OCI-LY3 (cell line): Measurements from ENCODE around the gene TLR7.

Experiments
- H2AFZ ChIP-seq: fragments of 200-600, 300-600 bp; shearing (Covaris generic); 2 replicates; pipeline ENCODE4 v1.6.0; 2014; ENCODE audit warnings: antibody characterized with exemption, low read depth, low read length
- H3K27ac ChIP-seq: fragments of 200-600, 300-600 bp; sonication (generic); 2 replicates; pipeline ENCODE4 v1.5.1; 2014; ENCODE audit warnings: mild to moderate bottlenecking, low read length, moderate library complexity, mixed read lengths
- H3K27me3 ChIP-seq: fragments of 200-600, 300-600 bp; sonication (generic); 2 replicates; pipeline ENCODE4 v1.6.1; 2014; ENCODE audit warnings: low read depth, low read length, mixed read lengths
- H3K36me3 ChIP-seq: fragments of 200-600, 300-600 bp; sonication (generic); replicated peaks from 2 replicates; pipeline ENCODE3; 2014; ENCODE audit warnings: low read depth, low read length, mixed read lengths
- H3K4me1 ChIP-seq: fragments of 300-600, 200-600 bp; sonication (generic); 2 replicates; pipeline ENCODE4 v1.6.1; 2014; ENCODE audit warnings: low read length, mixed read lengths
- H3K4me2 ChIP-seq: fragments of 200-600, 300-600 bp; sonication (generic); 2 replicates; pipeline ENCODE4 v1.6.1; 2014; ENCODE audit warnings: low read length, mixed read lengths
- H3K4me3 ChIP-seq: fragments of 300-600, 200-600 bp; sonication (generic); 2 replicates; pipeline ENCODE4 v1.5.1; 2014; ENCODE audit warnings: antibody characterized with exemption, mild to moderate bottlenecking, low read length, moderate library complexity
- H3K79me2 ChIP-seq: fragments of 300-600, 200-600 bp; shearing (Covaris generic); 2 replicates; pipeline ENCODE4 v1.6.1; 2014; ENCODE audit warnings: mild to moderate bottlenecking, low read length, mixed read lengths
- H3K9ac ChIP-seq: fragments of 300-600, 200-600 bp; shearing (Covaris generic); 2 replicates; pipeline ENCODE4 v1.6.0; 2014; ENCODE audit warnings: mild to moderate bottlenecking, low read length, moderate library complexity
- H3K9me3 ChIP-seq: fragments of 200-600, 300-600 bp; shearing (Covaris generic); 2 replicates; pipeline ENCODE4 v1.6.1; 2014; ENCODE audit warnings: low read length, mixed read lengths; ENCODE audit not compliant: insufficient read depth
- H4K20me1 ChIP-seq: fragments of 200-600, 300-600 bp; sonication (generic); 2 replicates; pipeline ENCODE4 v1.6.1; 2016; ENCODE audit warnings: low read length, mixed read lengths; ENCODE audit not compliant: insufficient read depth
- EZH2phosphoT487 ChIP-seq: fragments of 200-600 bp; shearing (Covaris generic); IDR thresholded peaks from 2 replicates; pipeline ENCODE4 v1.6.1; 2018; ENCODE audit warnings: antibody characterized with exemption, mixed run types, low read depth
- TF ChIP-seq, protein P1 (sequence below): fragments of 200-600, 300-600 bp; sonication (generic); IDR thresholded peaks from 2 replicates; pipeline ENCODE4 v1.5.1; 2014; ENCODE audit warnings: antibody characterized with exemption, low read length, low read depth

TLR7 gene

DNA sequence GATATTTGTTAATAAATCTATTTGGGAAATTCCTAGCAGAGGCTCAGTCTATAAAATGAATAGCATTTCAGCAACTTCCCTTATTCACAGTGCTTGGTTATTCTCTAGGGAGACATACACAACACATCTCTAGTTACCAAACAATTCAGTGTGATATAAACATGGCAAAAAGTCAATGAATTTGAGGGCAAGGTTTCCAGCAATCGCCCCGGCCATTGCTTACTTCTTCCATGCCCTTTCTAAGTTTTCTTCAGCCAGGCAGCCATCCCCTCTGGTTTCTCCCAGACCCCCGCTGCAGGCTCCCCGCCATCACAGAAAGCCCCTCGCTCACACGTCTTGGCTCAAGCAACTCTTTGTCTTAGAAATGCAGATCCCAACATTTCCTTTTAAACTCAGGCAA, 4.4 kb downstream of the TLR7 start:
- TF ChIP-seq EZH2phosphoT487: no peak
- TF ChIP-seq, protein P1, sequence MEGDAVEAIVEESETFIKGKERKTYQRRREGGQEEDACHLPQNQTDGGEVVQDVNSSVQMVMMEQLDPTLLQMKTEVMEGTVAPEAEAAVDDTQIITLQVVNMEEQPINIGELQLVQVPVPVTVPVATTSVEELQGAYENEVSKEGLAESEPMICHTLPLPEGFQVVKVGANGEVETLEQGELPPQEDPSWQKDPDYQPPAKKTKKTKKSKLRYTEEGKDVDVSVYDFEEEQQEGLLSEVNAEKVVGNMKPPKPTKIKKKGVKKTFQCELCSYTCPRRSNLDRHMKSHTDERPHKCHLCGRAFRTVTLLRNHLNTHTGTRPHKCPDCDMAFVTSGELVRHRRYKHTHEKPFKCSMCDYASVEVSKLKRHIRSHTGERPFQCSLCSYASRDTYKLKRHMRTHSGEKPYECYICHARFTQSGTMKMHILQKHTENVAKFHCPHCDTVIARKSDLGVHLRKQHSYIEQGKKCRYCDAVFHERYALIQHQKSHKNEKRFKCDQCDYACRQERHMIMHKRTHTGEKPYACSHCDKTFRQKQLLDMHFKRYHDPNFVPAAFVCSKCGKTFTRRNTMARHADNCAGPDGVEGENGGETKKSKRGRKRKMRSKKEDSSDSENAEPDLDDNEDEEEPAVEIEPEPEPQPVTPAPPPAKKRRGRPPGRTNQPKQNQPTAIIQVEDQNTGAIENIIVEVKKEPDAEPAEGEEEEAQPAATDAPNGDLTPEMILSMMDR: no peak
- peaks cover 39% of the 10 kb centered on the region for H3K4me1 ChIP-seq
- no peaks in the 10 kb centered on the region for H3K27me3 ChIP-seq
- H3K9ac ChIP-seq: no peak overlapping the region
- no peak overlapping the region for H3K4me3 ChIP-seq
- H3K79me2 ChIP-seq: no peaks in the 10 kb centered on the region
- no peaks in the 10 kb centered on the region for H4K20me1 ChIP-seq
- H2AFZ ChIP-seq: no peak overlapping the region
- no peak overlapping the region for H3K27ac ChIP-seq
- no peaks in the 10 kb centered on the region for H3K9me3 ChIP-seq
- H3K36me3 ChIP-seq: no peaks in the 10 kb centered on the region
- H3K4me2 ChIP-seq: no peak overlapping the region

DNA sequence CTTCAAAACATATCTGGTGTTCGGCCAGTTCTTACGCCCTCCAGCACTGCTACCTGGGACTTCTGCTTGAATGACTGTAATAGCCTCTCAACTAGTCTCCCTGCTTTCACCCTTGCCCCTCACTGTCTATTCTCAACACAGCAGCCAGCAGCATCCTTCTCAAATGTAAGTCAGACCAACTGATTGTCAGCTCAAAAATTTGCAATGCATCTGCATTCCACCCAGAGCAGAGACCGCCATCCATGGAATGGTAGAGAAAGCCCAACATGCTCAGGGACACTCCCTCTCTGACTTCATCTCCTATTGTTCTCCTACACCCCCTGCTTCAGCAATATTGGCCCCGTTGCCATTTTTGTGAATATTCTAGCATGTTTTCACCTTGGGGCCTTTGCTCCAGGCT, 5.9 kb downstream of the TLR7 start:
- H3K4me3 ChIP-seq: no peak overlapping the region
- no peak overlapping the region for H3K4me2 ChIP-seq
- no peak overlapping the region for H3K27ac ChIP-seq
- H2AFZ ChIP-seq: no peak overlapping the region
- H3K9ac ChIP-seq: no peak overlapping the region
- H3K36me3 ChIP-seq: no peaks in the 10 kb centered on the region
- peaks cover 25% of the 10 kb centered on the region for H3K4me1 ChIP-seq
- H3K27me3 ChIP-seq: no peaks in the 10 kb centered on the region
- no peaks in the 10 kb centered on the region for H3K9me3 ChIP-seq
- H3K79me2 ChIP-seq: no peaks in the 10 kb centered on the region
- TF ChIP-seq, protein P1: no peak
- TF ChIP-seq EZH2phosphoT487: no peak
- H4K20me1 ChIP-seq: no peaks in the 10 kb centered on the region

DNA sequence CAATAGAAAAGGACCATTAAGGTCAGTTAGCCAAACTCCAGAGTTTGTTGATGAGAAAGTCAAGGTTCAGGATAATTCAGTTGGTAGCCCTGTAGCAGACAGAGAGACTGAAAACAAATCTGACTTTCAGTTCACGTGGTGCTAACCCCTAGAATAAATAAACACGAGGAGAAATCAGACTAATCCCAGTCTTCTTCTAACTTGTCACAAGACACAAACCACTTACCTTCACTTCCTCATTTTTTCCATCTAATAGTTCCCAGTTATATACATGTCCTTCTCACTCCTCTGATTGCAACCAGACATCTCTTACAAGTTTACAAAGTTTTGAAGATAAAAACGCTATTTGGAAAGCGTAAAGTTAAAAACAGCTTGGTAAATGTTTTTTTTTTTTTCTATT, 7.7 kb downstream of the TLR7 start:
- no peaks in the 10 kb centered on the region for H3K79me2 ChIP-seq
- no peaks in the 10 kb centered on the region for H4K20me1 ChIP-seq
- no peak overlapping the region for H3K4me3 ChIP-seq
- H3K4me1 ChIP-seq: peaks cover 14% of the 10 kb centered on the region
- H3K9ac ChIP-seq: no peak overlapping the region
- peak overlapping the region; percentile 63 for H3K4me2 ChIP-seq
- TF ChIP-seq EZH2phosphoT487: no peak
- TF ChIP-seq, protein P1: no peak
- H3K36me3 ChIP-seq: no peaks in the 10 kb centered on the region
- no peak overlapping the region for H2AFZ ChIP-seq
- H3K27me3 ChIP-seq: no peaks in the 10 kb centered on the region
- no peak overlapping the region for H3K27ac ChIP-seq
- H3K9me3 ChIP-seq: no peaks in the 10 kb centered on the region

DNA sequence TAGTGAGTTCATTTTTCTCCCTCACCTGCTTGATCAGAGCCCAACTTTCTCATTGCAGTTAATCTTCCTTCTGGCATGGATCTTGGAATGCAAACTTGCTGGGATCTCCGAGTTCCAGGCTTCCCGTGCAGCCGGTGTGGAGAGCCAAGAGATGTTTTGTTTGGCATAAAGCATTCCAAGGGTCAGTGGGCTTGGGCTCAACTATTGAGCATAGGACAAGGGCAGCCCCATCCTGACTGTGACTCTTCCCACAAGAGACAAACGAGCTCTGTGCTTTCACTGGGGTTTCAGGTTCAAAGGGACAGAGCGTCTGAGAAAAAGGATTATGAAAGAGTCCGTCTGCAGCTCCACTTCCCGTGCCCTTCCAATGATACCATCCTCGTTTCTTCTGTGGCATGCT, 10.5 kb downstream of the TLR7 start:
- Histone ChIP-seq H2AFZ (no peak overlapping the region), H3K27ac (no peak overlapping the region), H3K9me3 (no peaks in the 10 kb centered on the region), H3K36me3 (no peaks in the 10 kb centered on the region), H4K20me1 (no peaks in the 10 kb centered on the region), H3K4me2 (no peak overlapping the region), H3K79me2 (no peaks in the 10 kb centered on the region), H3K4me1 (peaks cover 20% of the 10 kb centered on the region), H3K9ac (no peak overlapping the region), H3K4me3 (no peak overlapping the region), H3K27me3 (no peaks in the 10 kb centered on the region)
- TF ChIP-seq, protein P1: no peak
- TF ChIP-seq EZH2phosphoT487: no peak
